ENCODE results near the gene SHISA5.

GRCh38 chr3:48422681-48423080, 81.3 kb downstream of the SHISA5 start:
- no peak for TF ChIP-seq CTCF (IDR thresholded peaks at IDR 0.05)
- no peak for TF ChIP-seq POLR2A (IDR thresholded peaks at IDR 0.05; ENCODE audit: low read depth)
- TF ChIP-seq POLR2AphosphoS5 (IDR thresholded peaks at IDR 0.05): no peak
- no peak for TF ChIP-seq EP300 (IDR thresholded peaks at IDR 0.05)

Measured in esophagus muscularis mucosa (tissue), 4 donors.